Activated CD8-positive, alpha-beta memory T cell treated with anti-CD3 and anti-CD28 coated beads for 36 hours (primary cell): Measurements from ENCODE around the gene APOL6. TPM values are rescaled to one million over a fixed set of nuclear protein-coding genes. Genes with fewer than 3 reads are reported as not detected.
"Not testable (repeated sequence)": the region's sequence is repeated elsewhere in the genome, so short reads cannot be mapped to it uniquely, and the experiment has no call there.

Source experiments
- CTCF ChIA-PET: fragments of 350-600 bp; sonication (Branson Sonifier 250); formaldehyde crosslinking; loops from one replicate; lab custom pipeline; 2021; ENCODE audit warnings: antibody characterized with exemption; lab: Charles Lee
- POLR2A ChIA-PET: fragments of 350-600 bp; sonication (Branson Sonifier 250); formaldehyde crosslinking; loops from one replicate; lab custom pipeline; 2021; ENCODE audit warnings: antibody characterized with exemption; lab: Charles Lee
- total RNA-seq, 2 experiments: library from RNA; stranded (reverse); gene quantifications; one replicate each; pipeline ENCODE4 v1.2.3, GENCODE V29; 2021

The APOL6 gene
- total RNA-seq, 2 experiments from 2014 or later = 28.5 to 29.1 TPM

- CTCF ChIA-PET = interaction anchor here (0.6 kb wide), 1 partner anchor 59 kb away, joined by 3 read pairs; no protein-coding TSS in a partner anchor
- POLR2A ChIA-PET = no interaction called here
These were observed 38.1 kb downstream of the APOL6 start for GRCh38 chr22:35686298-35686697.

- ChIA-PET CTCF (no interaction called here), POLR2A (no interaction called here)
These were observed 39.2 kb downstream of the APOL6 start for GRCh38 chr22:35687461-35687860.

- POLR2A ChIA-PET = no interaction called here
- CTCF ChIA-PET = no interaction called here
These were observed 40.8 kb downstream of the APOL6 start for GRCh38 chr22:35688913-35689675.

DNA sequence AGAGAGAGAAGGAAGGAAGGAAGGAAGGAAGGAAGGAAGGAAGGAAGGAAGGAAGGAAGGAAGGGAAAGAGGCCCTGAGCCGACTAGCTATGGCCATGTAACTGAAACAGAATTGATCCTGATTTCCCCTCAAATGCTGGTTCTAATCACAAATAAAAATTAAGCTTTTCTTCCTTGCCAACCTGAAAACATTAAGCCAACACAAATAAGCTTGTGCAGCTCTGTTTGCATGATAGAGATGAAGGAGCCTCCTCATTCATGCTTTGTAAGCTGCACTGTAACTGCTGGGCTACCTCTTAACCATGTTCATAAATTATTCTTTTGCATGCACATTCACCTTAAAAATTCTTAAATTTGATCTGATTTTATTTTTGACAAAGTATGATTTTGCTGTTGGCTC lies 41.8 kb downstream of the APOL6 start:
- CTCF ChIA-PET = no interaction called here
- POLR2A ChIA-PET = interaction anchor here (0.7 kb wide), 1 partner anchor 228 kb away, joined by 4 read pairs; no protein-coding TSS in a partner anchor

- CTCF ChIA-PET = no interaction called here
- POLR2A ChIA-PET = no interaction called here
These were observed 47.0 kb downstream of the APOL6 start for GRCh38 chr22:35695202-35695601.

- POLR2A ChIA-PET = no interaction called here
- CTCF ChIA-PET = no interaction called here
These were observed 48.9 kb downstream of the APOL6 start for GRCh38 chr22:35697142-35697541.

DNA sequence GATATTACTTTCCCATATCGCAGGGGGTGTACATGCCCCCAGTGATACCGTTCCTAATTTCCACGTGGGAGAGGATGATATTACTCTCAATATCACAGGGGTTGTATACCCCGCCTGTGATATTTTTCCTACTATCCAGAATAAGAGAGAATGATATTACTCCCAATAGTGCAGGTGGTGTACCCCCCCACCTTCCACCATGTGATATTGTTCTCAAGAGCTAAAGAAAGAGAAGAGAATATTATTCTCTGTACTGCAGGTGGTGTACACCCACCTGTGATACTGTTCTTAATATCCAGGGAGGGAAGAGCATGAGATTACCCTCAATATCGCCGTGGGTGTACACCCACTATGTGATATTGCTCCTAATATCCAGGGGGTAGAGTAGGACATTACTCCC lies 51.6 kb downstream of the APOL6 start:
- POLR2A ChIA-PET, CTCF ChIA-PET: not testable (repeated sequence)

DNA sequence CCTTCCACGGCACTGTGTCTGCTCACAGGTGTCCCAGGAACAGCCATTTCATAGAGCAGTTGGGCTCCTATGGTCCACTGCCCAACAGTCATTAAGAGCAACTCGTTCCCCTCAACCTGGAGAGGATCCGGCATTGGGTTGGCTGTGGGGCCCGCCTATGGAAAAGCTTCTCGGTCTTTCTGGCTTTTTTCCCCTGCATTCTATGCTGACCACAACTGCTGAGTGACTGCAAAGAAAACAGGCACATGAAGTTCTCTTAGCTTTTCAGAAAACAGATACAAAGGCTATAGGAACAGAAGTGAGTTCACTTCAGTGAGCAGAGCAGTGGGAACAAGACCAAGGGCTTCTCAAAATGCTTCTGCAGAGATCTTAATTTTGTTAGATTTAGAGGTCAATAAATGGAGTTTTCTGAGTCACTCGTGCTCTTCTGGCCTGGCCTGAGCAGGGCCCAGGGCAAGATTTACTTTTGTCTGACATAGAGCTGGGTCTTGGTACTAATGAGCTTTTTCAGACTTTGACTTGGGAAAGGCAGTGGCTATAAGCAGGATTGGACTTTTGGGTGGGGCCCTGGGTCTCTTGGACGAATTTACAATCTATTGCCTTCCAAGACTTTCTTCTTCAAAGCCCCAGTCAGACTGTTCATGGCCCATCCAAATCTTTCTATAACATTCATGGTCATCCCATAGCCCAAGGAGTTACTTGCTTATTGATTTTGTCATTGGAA lies 55.8 kb downstream of the APOL6 start:
- CTCF ChIA-PET = no interaction called here

DNA sequence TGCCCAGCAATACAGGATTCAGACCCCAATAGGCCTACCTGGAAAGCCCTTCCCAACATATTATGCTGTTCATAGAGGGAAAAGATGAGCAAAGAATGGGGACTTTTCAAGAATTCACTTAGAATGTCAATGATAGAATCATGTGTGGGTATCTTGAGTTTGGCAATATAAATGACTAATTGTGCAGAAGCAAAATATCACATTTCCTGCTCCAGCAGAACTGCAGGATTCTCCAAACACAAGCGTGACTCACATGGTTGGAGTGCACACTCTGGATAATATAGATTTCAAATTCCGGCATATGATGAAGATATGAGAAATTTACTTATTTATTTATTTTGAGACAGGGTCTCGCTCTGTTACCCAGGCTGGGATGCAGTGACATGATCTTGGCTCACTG lies 56.9 kb downstream of the APOL6 start:
- ChIA-PET POLR2A (no interaction called here), CTCF (no interaction called here)

More for the DNA sequence above, 55.8 kb downstream of the APOL6 start:
- POLR2A ChIA-PET = interaction anchor here (0.6 kb wide), 1 partner anchor 204 kb away, joined by 3 read pairs; no protein-coding TSS in a partner anchor

GRCh38 chr22:35708453-35708852 lies 60.2 kb downstream of the APOL6 start:
- POLR2A ChIA-PET = no interaction called here
- CTCF ChIA-PET = no interaction called here

- ChIA-PET POLR2A (no interaction called here), CTCF (no interaction called here)
These were observed 60.7 kb downstream of the APOL6 start for GRCh38 chr22:35708917-35709316.

GRCh38 chr22:35711336-35711735 lies 63.1 kb downstream of the APOL6 start:
- ChIA-PET POLR2A (no interaction called here), CTCF (interaction anchor here (0.6 kb wide), 1 partner anchor 437 kb away, joined by 3 read pairs; no protein-coding TSS in a partner anchor)

- POLR2A ChIA-PET = no interaction called here
- CTCF ChIA-PET = no interaction called here
These were observed 64.4 kb downstream of the APOL6 start for GRCh38 chr22:35712672-35713071.

GRCh38 chr22:35717572-35717971 lies 69.3 kb downstream of the APOL6 start, which contains the start of gene APOL5:
APOL5 (plus strand) TSS chr22:35717872; CDS start chr22:35717872, 0 bp downstream.
- POLR2A ChIA-PET = no interaction called here
- CTCF ChIA-PET = no interaction called here

Other genes starting within 250 kb of the APOL6 start
- gene MCM5, start 248.3 kb upstream of the APOL6 start, total RNA-seq = 100 to 1,000 TPM; 301 to 309 TPM
- gene RASD2, start 107.6 kb upstream of the APOL6 start, total RNA-seq = under 1 TPM in 1 of 2 experiments, not detected in 1; 0.11 TPM
- 1 to 10 TPM; 1.5 to 1.8 TPM for gene MB, start 31.1 kb upstream of the APOL6 start, total RNA-seq
- not detected for gene APOL5, start 69.4 kb downstream of the APOL6 start, total RNA-seq